ENCODE results near the gene FXN. TPM values are rescaled to one million over a fixed set of nuclear protein-coding genes. Genes with fewer than 3 reads are reported as not detected.
"Not testable (repeated sequence)": the region's sequence is repeated elsewhere in the genome, so short reads cannot be mapped to it uniquely, and the experiment has no call there.

FXN gene
- total and polyA plus RNA-seq, 2 donors from 2014 or later, result 12.9 to 21.1 TPM

GRCh38 chr9:69107771-69108170 is 72.2 kb downstream of the FXN start:
- Histone ChIP-seq H3K27ac (ENCODE audit: low read depth in 2 of 2, low read length in 2 of 2) (no peak overlapping the region), H3K4me3 (ENCODE audit: low read length in 3 of 3) (no peak overlapping the region), H3K36me3 (ENCODE audit: control insufficient read depth in 2 of 3, insufficient read depth in 3 of 3, low read length in 3 of 3) (no peaks in the 10 kb centered on the region), H3K9me3 (ENCODE audit: control insufficient read depth in 2 of 3, insufficient read depth in 1 of 3, low read length in 3 of 3) (no peaks in the 10 kb centered on the region), H3K4me1 (ENCODE audit: control insufficient read depth in 2 of 3, insufficient read depth in 2 of 3, low read depth in 1 of 3, low read length in 3 of 3) (peaks cover 0 to 6% (median 0%) of the 10 kb centered on the region in 3 donors), H3K9ac (ENCODE audit: low read length in 3 of 3) (no peak overlapping the region), H3K27me3 (ENCODE audit: control insufficient read depth, insufficient read depth, low read length) (no peaks in the 10 kb centered on the region)
- no peak for TF ChIP-seq CTCF (IDR thresholded peaks at IDR 0.05; ENCODE audit: borderline replicate concordance, extremely low read depth, insufficient read depth)
- intact Hi-C loops (cut with DNase I), result no loop called here
- FAIRE-seq (no peak), DNase-seq (no peak)

- H3K36me3 ChIP-seq (ENCODE audit: control insufficient read depth in 2 of 3, insufficient read depth in 3 of 3, low read length in 3 of 3); H3K9me3 ChIP-seq (ENCODE audit: control insufficient read depth in 2 of 3, insufficient read depth in 1 of 3, low read length in 3 of 3); H3K9ac ChIP-seq (ENCODE audit: low read length in 3 of 3); FAIRE-seq; intact Hi-C loops (cut with DNase I); DNase-seq; H3K27me3 ChIP-seq (ENCODE audit: control insufficient read depth, insufficient read depth, low read length); H3K4me3 ChIP-seq (ENCODE audit: low read length in 3 of 3); H3K4me1 ChIP-seq (ENCODE audit: control insufficient read depth in 2 of 3, insufficient read depth in 2 of 3, low read depth in 1 of 3, low read length in 3 of 3); H3K27ac ChIP-seq (ENCODE audit: low read depth in 2 of 2, low read length in 2 of 2): not testable (repeated sequence)
These were observed 73.2 kb downstream of the FXN start for GRCh38 chr9:69108706-69109105.

GRCh38 chr9:69109152-69109551 is 73.6 kb downstream of the FXN start:
- Histone ChIP-seq H3K4me1 (ENCODE audit: control insufficient read depth in 2 of 3, insufficient read depth in 2 of 3, low read depth in 1 of 3, low read length in 3 of 3) (peaks cover 0 to 6% (median 0%) of the 10 kb centered on the region in 3 donors), H3K4me3 (ENCODE audit: low read length in 3 of 3) (no peak overlapping the region), H3K36me3 (ENCODE audit: control insufficient read depth in 2 of 3, insufficient read depth in 3 of 3, low read length in 3 of 3) (no peaks in the 10 kb centered on the region), H3K27me3 (ENCODE audit: control insufficient read depth, insufficient read depth, low read length) (no peaks in the 10 kb centered on the region), H3K9me3 (ENCODE audit: control insufficient read depth in 2 of 3, insufficient read depth in 1 of 3, low read length in 3 of 3) (no peaks in the 10 kb centered on the region), H3K27ac (ENCODE audit: low read depth in 2 of 2, low read length in 2 of 2) (no peak overlapping the region), H3K9ac (ENCODE audit: low read length in 3 of 3) (no peak overlapping the region)
- no peak for TF ChIP-seq CTCF (IDR thresholded peaks at IDR 0.05; ENCODE audit: borderline replicate concordance, extremely low read depth, insufficient read depth)
- no peak for FAIRE-seq
- intact Hi-C loops (cut with DNase I), result no loop called here
- DNase-seq, result no peak

GRCh38 chr9:69112646-69113045 is 77.1 kb downstream of the FXN start:
- DNase-seq; H3K36me3 ChIP-seq (ENCODE audit: control insufficient read depth in 2 of 3, insufficient read depth in 3 of 3, low read length in 3 of 3); FAIRE-seq; intact Hi-C loops (cut with DNase I); H3K27ac ChIP-seq (ENCODE audit: low read depth in 2 of 2, low read length in 2 of 2); H3K9ac ChIP-seq (ENCODE audit: low read length in 3 of 3); H3K4me3 ChIP-seq (ENCODE audit: low read length in 3 of 3); H3K27me3 ChIP-seq (ENCODE audit: control insufficient read depth, insufficient read depth, low read length); H3K4me1 ChIP-seq (ENCODE audit: control insufficient read depth in 2 of 3, insufficient read depth in 2 of 3, low read depth in 1 of 3, low read length in 3 of 3); H3K9me3 ChIP-seq (ENCODE audit: control insufficient read depth in 2 of 3, insufficient read depth in 1 of 3, low read length in 3 of 3): not testable (repeated sequence)

GRCh38 chr9:69115621-69116020 is 80.1 kb downstream of the FXN start:
- H3K36me3 ChIP-seq (ENCODE audit: control insufficient read depth in 2 of 3, insufficient read depth in 3 of 3, low read length in 3 of 3), result no peaks in the 10 kb centered on the region
- intact Hi-C loops (cut with DNase I), result no loop called here
- no peak for DNase-seq
- TF ChIP-seq CTCF (IDR thresholded peaks at IDR 0.05; ENCODE audit: borderline replicate concordance, extremely low read depth, insufficient read depth), result no peak
- H3K4me3 ChIP-seq (ENCODE audit: low read length in 3 of 3), result no peak overlapping the region
- no peak overlapping the region for H3K9ac ChIP-seq (ENCODE audit: low read length in 3 of 3)
- H3K9me3 ChIP-seq (ENCODE audit: control insufficient read depth in 2 of 3, insufficient read depth in 1 of 3, low read length in 3 of 3), result no peaks in the 10 kb centered on the region
- no peak overlapping the region for H3K27ac ChIP-seq (ENCODE audit: low read depth in 2 of 2, low read length in 2 of 2)
- no peaks in the 10 kb centered on the region for H3K27me3 ChIP-seq (ENCODE audit: control insufficient read depth, insufficient read depth, low read length)
- FAIRE-seq, result no peak
- H3K4me1 ChIP-seq (ENCODE audit: control insufficient read depth in 2 of 3, insufficient read depth in 2 of 3, low read depth in 1 of 3, low read length in 3 of 3), result peaks cover 0 to 6% (median 0%) of the 10 kb centered on the region in 3 donors

Measured in kidney (tissue), 14 donors.